Neural progenitor cell (in vitro differentiated cells): ENCODE measurements around the gene LRRC47.

Experiments used
- EZH2 ChIP-seq: fragments of 200-600 bp; sonication (generic); IDR thresholded peaks from 2 replicates; pipeline ENCODE4 v1.6.1; 2017; ENCODE audit warnings: antibody characterized with exemption, mild to moderate bottlenecking, moderate library complexity
- EZH2phosphoT487 ChIP-seq: fragments of 200-600 bp; sonication (generic); IDR thresholded peaks from 2 replicates; pipeline ENCODE4 v1.6.1; 2017; ENCODE audit warnings: antibody characterized with exemption
- TF ChIP-seq, protein P1 (sequence below): fragments of 200-600 bp; sonication (generic); IDR thresholded peaks from 2 replicates; pipeline ENCODE4 v1.5.1; 2017; ENCODE audit warnings: antibody characterized with exemption, mild to moderate bottlenecking

GRCh38 chr1:3787349-3787715 is 9.0 kb downstream of the LRRC47 start:
- TF ChIP-seq, protein P1, sequence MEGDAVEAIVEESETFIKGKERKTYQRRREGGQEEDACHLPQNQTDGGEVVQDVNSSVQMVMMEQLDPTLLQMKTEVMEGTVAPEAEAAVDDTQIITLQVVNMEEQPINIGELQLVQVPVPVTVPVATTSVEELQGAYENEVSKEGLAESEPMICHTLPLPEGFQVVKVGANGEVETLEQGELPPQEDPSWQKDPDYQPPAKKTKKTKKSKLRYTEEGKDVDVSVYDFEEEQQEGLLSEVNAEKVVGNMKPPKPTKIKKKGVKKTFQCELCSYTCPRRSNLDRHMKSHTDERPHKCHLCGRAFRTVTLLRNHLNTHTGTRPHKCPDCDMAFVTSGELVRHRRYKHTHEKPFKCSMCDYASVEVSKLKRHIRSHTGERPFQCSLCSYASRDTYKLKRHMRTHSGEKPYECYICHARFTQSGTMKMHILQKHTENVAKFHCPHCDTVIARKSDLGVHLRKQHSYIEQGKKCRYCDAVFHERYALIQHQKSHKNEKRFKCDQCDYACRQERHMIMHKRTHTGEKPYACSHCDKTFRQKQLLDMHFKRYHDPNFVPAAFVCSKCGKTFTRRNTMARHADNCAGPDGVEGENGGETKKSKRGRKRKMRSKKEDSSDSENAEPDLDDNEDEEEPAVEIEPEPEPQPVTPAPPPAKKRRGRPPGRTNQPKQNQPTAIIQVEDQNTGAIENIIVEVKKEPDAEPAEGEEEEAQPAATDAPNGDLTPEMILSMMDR: no peak
- no peak for TF ChIP-seq EZH2phosphoT487
- no peak for TF ChIP-seq EZH2
